Right lobe of liver (tissue), 4 donors: ENCODE results near the gene DDX3X.

Experiments
- POLR2A ChIP-seq: fragments of 450-650 bp; IDR thresholded peaks from one replicate; pipeline ENCODE4 v1.6.1; 2017; ENCODE audit warnings: antibody characterized with exemption, mild to moderate bottlenecking
- TF ChIP-seq, protein P1 (sequence below), 4 donors: fragments of 200-600 bp in 3 of 4; fragments of 450-650 bp in 1 of 4; IDR thresholded peaks; one replicate each; pipeline versions ENCODE4 v1.5.1 to v1.8.0; 2016 to 2022; ENCODE audit warnings: antibody characterized with exemption in 4 of 4, mild to moderate bottlenecking in 2 of 4
- donor health status: DM: no; HTN: no; CAD: no.
- donor health status: DM: no; HTN: no; CAD: no.
- donor health status: DM: no; HTN: yes; CAD: no.

DNA sequence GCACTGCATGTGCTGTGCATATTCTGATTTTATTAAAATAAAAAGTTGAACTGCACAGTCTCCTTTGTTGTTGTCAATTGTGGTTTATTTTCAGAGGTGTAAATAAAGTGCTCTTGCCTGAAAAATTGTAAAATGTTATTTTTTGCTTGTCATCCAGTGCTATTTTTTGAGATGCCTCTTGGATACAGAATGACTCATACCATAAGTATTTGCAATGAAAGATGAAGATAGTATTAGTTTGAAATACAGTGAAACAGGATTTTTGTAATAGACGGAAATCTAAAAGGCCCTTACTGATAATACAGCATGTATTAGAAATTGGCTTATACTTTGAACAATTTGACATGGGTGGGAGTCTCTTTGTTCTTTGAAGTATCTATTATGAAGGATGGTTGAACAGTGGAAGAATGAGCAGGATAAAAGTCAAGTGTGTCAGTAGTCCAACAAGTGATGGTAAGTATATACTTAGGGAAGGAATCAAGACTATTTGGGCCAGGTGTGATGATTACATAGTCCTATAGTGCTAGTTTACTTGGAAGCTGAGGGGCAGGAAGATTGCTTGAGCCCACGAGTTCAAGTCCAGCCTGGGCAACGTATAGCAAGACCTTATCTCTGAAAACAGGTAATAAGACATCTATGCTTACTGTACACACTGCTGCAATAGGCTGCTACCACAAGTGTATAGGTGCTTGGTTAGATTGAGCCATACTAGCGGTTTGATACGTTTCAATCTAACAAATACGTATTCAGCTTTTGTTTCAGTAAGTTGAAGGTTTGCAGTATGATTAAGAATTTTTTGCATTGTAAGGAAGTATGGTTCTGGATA is 16.4 kb downstream of the DDX3X start:
- TF ChIP-seq, protein P1, sequence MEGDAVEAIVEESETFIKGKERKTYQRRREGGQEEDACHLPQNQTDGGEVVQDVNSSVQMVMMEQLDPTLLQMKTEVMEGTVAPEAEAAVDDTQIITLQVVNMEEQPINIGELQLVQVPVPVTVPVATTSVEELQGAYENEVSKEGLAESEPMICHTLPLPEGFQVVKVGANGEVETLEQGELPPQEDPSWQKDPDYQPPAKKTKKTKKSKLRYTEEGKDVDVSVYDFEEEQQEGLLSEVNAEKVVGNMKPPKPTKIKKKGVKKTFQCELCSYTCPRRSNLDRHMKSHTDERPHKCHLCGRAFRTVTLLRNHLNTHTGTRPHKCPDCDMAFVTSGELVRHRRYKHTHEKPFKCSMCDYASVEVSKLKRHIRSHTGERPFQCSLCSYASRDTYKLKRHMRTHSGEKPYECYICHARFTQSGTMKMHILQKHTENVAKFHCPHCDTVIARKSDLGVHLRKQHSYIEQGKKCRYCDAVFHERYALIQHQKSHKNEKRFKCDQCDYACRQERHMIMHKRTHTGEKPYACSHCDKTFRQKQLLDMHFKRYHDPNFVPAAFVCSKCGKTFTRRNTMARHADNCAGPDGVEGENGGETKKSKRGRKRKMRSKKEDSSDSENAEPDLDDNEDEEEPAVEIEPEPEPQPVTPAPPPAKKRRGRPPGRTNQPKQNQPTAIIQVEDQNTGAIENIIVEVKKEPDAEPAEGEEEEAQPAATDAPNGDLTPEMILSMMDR (IDR thresholded peaks at IDR 0.05): no peak
- TF ChIP-seq POLR2A: no peak
